Stimulated activated CD4-positive, alpha-beta T cell treated with anti-CD3 and anti-CD28 coated beads, Interleukin-2, amount 100 ng/mL, for 24 hours (primary cell): Measurements from ENCODE around the gene GRAMD1A.
"Not testable (repeated sequence)": the region's sequence is repeated elsewhere in the genome, so short reads cannot be mapped to it uniquely, and the experiment has no call there.

Source experiments
- DNase-seq, 2 donors: peaks; one replicate each; pipeline ENCODE4 v3.0.0-alpha.2; 2020

Gene GRAMD1A

GRCh38 chr19:35038623-35039512 lies 38.7 kb downstream of the GRAMD1A start:
- no peak for DNase-seq

GRCh38 chr19:35039881-35040825 lies 40.0 kb downstream of the GRAMD1A start:
- DNase-seq = no peak

DNA sequence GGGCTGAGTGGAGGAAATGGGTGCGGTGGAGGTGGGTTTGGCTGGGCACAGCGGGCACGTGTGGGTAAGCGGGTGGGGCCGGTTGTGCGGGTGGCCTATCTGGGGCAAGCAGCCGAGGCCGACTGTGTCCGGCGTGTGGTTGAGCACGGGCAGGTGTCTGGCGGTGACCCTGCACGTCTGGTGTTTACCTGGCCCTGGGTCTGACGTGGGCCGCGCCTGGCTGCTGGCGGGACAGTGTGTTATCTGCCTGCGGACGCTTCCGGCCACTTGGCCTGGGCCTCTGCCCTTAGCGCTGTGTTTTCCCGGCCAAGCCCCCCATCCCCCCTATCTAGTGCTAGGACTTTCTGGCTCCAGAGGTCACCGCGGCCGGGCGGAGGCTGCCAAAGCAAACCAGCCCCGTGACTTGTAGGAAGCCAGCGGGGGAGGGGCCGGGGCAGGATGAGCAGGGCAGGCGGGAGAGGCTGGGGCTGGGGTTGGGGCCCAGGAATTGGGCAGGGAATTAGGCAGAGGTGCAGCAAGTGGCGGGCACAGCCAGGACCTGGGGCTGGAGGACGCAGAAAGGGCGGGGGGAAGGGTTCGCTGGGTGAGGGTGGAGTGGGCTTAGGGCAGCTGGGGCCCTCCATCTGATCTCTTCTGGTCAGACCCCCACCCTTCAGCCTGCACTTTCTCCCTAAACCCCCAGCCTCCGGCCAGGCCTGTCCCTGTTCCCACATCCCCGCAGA lies 40.9 kb downstream of the GRAMD1A start:
- peak; percentile 37 to 41 for DNase-seq

DNA sequence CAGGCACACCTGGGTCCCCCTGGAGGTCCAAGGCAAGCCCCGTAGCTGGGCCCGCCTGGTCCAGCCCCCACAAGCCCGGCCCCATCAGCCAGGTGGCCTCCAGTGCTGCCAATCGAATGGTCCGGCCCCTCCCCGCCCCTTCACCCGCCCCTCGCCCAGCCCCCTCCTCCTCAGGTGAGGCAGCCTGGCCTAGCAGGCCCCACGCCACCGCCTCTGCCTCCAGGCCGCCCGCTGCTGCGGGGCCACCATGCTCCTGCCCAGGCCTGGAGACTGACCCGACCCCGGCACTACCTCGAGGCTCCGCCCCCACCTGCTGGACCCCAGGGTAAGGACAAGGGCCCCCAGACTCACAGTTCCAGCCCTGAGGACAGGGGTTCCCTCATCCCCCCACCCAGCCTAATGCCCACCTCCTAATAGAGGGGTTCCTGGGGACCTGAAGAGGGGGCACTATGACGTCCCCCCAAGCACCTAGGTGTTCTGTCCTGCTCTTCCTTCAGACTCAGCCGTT lies 41.5 kb downstream of the GRAMD1A start, which contains the start of gene HPN:
TSS of gene HPN (plus strand) at position 174 of the 508 bp plus-strand sequence. CDS start 786 bp downstream, outside the sequence.
- DNase-seq = no peak

- no peak for DNase-seq
Observed at GRCh38 chr19:35042056-35042730, 42.1 kb downstream of the GRAMD1A start.

DNA sequence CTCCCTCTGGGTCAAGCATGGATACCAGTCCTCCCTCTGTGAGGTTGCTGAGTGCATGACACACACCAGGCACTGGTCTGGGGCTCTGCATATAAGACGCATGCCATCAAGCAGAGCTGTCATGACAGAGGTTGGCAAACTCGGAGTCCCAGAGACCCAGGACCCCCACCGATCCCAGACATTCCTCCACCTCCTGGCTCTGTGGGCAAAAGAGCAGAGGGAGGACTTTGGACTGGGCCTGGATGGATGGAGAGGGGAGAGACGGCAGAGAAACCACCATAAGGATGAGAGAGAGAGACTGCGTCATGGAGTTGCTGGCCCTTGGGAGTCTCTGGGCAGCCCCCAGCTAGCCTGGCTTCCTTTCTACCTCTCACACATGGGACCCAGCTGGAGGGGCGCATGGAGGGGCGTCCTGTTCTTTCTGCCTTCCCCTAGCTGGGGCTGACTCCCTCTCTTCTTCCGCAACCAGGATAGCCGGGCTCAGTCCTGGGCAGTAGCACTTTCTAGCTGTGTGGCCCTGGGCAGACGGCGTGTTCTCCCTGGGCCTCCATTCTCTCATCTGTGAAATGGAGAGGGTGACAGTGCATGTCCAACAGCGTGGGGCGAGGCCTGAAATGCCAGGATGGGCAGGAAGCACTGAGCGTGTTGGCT lies 43.0 kb downstream of the GRAMD1A start:
- DNase-seq = no peak

DNA sequence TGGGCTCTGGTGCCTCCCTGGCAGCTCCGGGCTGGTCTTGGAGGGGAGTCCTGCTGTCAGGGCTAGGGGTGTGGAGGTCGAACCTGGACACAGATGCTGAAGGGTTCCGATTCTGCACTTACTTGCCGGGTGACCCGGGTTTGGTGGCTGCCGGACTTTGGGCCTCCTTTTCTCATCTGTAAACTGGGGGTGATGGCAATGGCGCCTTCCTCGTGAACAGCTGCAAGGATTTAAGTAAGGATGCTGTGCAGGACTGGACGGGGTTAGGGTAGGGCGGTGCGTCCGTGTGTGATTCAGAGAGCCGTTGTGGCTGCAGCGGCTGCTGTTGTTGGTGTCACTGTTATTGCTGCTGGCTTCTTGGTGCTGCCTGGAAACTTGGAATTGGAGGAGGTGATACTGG lies 43.8 kb downstream of the GRAMD1A start:
- no peak for DNase-seq

GRCh38 chr19:35044317-35045117 lies 44.4 kb downstream of the GRAMD1A start:
- DNase-seq = peak; percentile 74 to 76

GRCh38 chr19:35045667-35046300 lies 45.7 kb downstream of the GRAMD1A start:
- peak; percentile 40 to 48 for DNase-seq

- DNase-seq = no peak
Observed at GRCh38 chr19:35046461-35046860, 46.3 kb downstream of the GRAMD1A start.

GRCh38 chr19:35048911-35049411 lies 48.8 kb downstream of the GRAMD1A start:
- no peak for DNase-seq

GRCh38 chr19:35049456-35049855 lies 49.3 kb downstream of the GRAMD1A start:
- no peak for DNase-seq

DNA sequence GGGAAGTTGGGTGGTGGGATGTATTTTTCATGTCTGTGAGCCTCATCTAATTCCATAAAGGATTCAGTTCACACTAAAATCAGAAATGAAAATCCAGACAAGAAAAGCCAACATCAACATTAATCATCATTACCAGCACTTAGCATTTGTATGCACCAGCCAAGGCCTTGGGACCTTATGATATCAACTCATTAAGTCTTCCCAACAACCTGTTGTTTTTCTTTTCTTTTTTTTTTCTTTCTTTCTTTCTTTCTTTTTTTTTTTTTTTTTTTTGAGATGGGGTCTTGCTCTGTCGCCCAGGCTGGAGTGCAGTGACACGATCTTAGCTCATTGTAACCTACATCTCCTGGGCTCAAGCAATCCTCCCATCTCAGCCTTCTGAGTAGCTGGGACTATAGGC lies 50.5 kb downstream of the GRAMD1A start:
- not testable (repeated sequence) for DNase-seq

GRCh38 chr19:35051268-35051667 lies 51.1 kb downstream of the GRAMD1A start:
- not testable (repeated sequence) for DNase-seq

GRCh38 chr19:35051796-35052195 lies 51.7 kb downstream of the GRAMD1A start:
- DNase-seq = no peak

DNA sequence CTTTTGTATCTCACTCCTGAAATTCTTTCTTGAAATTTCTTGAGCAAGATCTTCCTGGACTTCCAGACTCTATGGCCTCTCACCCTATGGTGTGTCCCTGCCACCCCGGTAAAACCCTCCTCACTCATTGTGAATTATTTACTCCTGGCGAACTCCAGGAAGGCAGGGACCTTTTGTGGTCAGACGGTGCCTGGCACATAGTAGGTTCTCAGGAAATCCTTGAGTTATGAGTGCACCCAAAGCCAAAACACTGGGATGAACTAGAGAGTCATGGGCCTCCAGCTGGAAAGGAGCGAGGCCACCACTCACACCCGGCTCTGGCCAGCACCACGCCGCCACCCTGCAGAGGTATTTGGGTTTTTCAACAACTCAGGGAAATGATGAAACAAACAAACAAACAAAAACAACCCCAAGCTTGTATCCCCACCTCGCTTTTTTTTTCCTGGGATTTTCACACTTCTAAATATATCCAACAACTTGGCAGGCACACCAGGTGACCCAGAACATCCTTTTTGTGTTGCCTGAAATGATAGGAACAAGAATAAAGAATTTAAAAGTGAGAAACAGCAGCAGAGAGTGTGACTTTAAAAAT lies 52.6 kb downstream of the GRAMD1A start:
- DNase-seq = no peak

GRCh38 chr19:35053667-35054293 lies 53.7 kb downstream of the GRAMD1A start:
- DNase-seq = no peak

- no peak for DNase-seq
Observed at GRCh38 chr19:35054626-35055025, 54.5 kb downstream of the GRAMD1A start.

- DNase-seq = no peak
Observed at GRCh38 chr19:35055715-35056179, 55.6 kb downstream of the GRAMD1A start.
